GM23248 (cell line): ENCODE results near the gene AKT3.

ENCODE experiments used
- EZH2 ChIP-seq: fragments of 200-600 bp; sonication (generic); IDR thresholded peaks from 2 replicates; pipeline ENCODE4 v1.6.1; 2018; ENCODE audit warnings: antibody characterized with exemption, mild to moderate bottlenecking; ENCODE audit not compliant: insufficient read depth, poor library complexity, severe bottlenecking
- EZH2phosphoT487 ChIP-seq: fragments of 200-600 bp; sonication (generic); IDR thresholded peaks from 2 replicates; pipeline ENCODE4 v1.6.1; 2018; ENCODE audit warnings: antibody characterized with exemption, moderate library complexity, mild to moderate bottlenecking, low read depth; ENCODE audit not compliant: insufficient read depth

DNA sequence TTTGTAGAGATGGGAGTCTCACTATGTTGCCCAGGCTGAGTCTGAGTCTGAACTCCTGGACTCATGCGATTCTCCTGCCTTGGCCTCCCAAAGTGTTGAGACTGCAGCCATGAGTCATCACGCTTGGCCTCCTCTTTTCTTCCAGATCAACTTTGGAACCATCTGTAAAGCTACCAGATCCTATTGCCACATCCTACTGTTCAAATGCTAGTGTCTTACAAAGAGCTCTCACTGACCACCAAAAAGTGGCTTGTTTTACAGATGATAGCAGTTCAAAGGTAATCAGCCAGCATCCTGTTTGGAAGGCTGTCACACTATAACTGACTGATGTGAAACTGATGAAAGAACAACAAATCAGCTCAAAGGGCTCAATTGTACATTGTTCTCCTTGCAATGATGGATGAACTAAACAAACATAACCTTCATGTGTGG is 221.6 kb downstream of the AKT3 start:
- TF ChIP-seq EZH2 (no peak), EZH2phosphoT487 (no peak)
